ENCODE measurements around the gene HMGXB4.

GRCh38 chr22:35296051-35296450 lies 38.8 kb downstream of the HMGXB4 start:
- no peak for TF ChIP-seq CTCF (IDR thresholded peaks at IDR 0.05)
- no peak for TF ChIP-seq EP300 (IDR thresholded peaks at IDR 0.05)

Data from suprapubic skin (tissue), 3 donors.